Mesothelial cell of epicardium (in vitro differentiated cells): ENCODE data around the gene UNC79. TPM values are rescaled to one million over a fixed set of nuclear protein-coding genes. Genes with fewer than 3 reads are reported as not detected.
"Not testable (repeated sequence)": the region's sequence is repeated elsewhere in the genome, so short reads cannot be mapped to it uniquely, and the experiment has no call there.

Experiments
- DNase-seq, 2 experiments: peaks; one replicate each; pipeline ENCODE4 v3.0.0; 2021; ENCODE audit warnings: low spot score in 2 of 2; ENCODE audit not compliant: unreplicated experiment in 2 of 2
- H3K27ac Mint-ChIP-seq: 2 replicates; pipeline ENCODE4 v1.8.0; 2021; ENCODE audit warnings: mixed read lengths
- H3K27me3 Mint-ChIP-seq: 2 replicates; pipeline ENCODE4 v1.8.0; 2021; ENCODE audit warnings: low read depth, mixed read lengths
- H3K36me3 Mint-ChIP-seq: 2 replicates; pipeline ENCODE4 v1.8.0; 2021; ENCODE audit warnings: mixed read lengths
- H3K4me1 Mint-ChIP-seq: 2 replicates; pipeline ENCODE4 v1.8.0; 2021; ENCODE audit warnings: mixed read lengths
- H3K4me3 Mint-ChIP-seq: 2 replicates; pipeline ENCODE4 v1.8.0; 2021; ENCODE audit warnings: mild to moderate bottlenecking, moderate library complexity, mixed read lengths
- H3K9me3 Mint-ChIP-seq: 2 replicates; pipeline ENCODE4 v1.8.0; 2021; ENCODE audit warnings: mixed read lengths
- total RNA-seq: library from RNA; stranded (reverse); gene quantifications from 3 replicates; pipeline ENCODE4 v1.2.1, GENCODE V29; 2021
- TF ChIP-seq, protein P1 (sequence below): fragments of 200-600 bp; sonication (generic); IDR thresholded peaks from one replicate; pipeline ENCODE4 v1.5.0; 2021; ENCODE audit warnings: antibody characterized with exemption; ENCODE audit not compliant: unreplicated experiment

The UNC79 gene
- total RNA-seq, 1 donor from 2014 or later = 0.92 TPM

- no peak overlapping the region for H3K4me3 Mint-ChIP-seq
- no peak overlapping the region for H3K27ac Mint-ChIP-seq
- no peak for DNase-seq
- H3K4me1 Mint-ChIP-seq = no peaks in the 10 kb centered on the region
- no peaks in the 10 kb centered on the region for H3K9me3 Mint-ChIP-seq
- TF ChIP-seq, protein P1, sequence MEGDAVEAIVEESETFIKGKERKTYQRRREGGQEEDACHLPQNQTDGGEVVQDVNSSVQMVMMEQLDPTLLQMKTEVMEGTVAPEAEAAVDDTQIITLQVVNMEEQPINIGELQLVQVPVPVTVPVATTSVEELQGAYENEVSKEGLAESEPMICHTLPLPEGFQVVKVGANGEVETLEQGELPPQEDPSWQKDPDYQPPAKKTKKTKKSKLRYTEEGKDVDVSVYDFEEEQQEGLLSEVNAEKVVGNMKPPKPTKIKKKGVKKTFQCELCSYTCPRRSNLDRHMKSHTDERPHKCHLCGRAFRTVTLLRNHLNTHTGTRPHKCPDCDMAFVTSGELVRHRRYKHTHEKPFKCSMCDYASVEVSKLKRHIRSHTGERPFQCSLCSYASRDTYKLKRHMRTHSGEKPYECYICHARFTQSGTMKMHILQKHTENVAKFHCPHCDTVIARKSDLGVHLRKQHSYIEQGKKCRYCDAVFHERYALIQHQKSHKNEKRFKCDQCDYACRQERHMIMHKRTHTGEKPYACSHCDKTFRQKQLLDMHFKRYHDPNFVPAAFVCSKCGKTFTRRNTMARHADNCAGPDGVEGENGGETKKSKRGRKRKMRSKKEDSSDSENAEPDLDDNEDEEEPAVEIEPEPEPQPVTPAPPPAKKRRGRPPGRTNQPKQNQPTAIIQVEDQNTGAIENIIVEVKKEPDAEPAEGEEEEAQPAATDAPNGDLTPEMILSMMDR = no peak
- no peaks in the 10 kb centered on the region for H3K36me3 Mint-ChIP-seq
- H3K27me3 Mint-ChIP-seq = peaks cover 29% of the 10 kb centered on the region
Measured at GRCh38 chr14:93476305-93476704, 45.6 kb downstream of the UNC79 start.

GRCh38 chr14:93479074-93479473 is 48.3 kb downstream of the UNC79 start:
- not testable (repeated sequence) for H3K9me3 Mint-ChIP-seq

GRCh38 chr14:93480867-93481266 is 50.1 kb downstream of the UNC79 start:
- Mint-ChIP-seq H3K9me3 (peaks cover 3% of the 10 kb centered on the region), H3K27ac (no peak overlapping the region), H3K4me3 (no peak overlapping the region), H3K27me3 (peaks cover 14% of the 10 kb centered on the region), H3K4me1 (no peaks in the 10 kb centered on the region), H3K36me3 (no peaks in the 10 kb centered on the region)
- DNase-seq = no peak
- TF ChIP-seq, protein P1 = no peak

More at GRCh38 chr14:93479074-93479473, 48.3 kb downstream of the UNC79 start:
- not testable (repeated sequence) for H3K4me1 Mint-ChIP-seq, H3K36me3 Mint-ChIP-seq, DNase-seq, H3K27ac Mint-ChIP-seq, H3K4me3 Mint-ChIP-seq
- H3K27me3 Mint-ChIP-seq = peaks cover 24% of the 10 kb centered on the region

- Mint-ChIP-seq H3K4me3 (no peak overlapping the region), H3K36me3 (no peaks in the 10 kb centered on the region), H3K27me3 (peaks cover 13% of the 10 kb centered on the region), H3K9me3 (peaks cover 3% of the 10 kb centered on the region), H3K27ac (no peak overlapping the region), H3K4me1 (no peaks in the 10 kb centered on the region)
- TF ChIP-seq, protein P1 = no peak
- DNase-seq = no peak
Measured at GRCh38 chr14:93481758-93482157, 51.0 kb downstream of the UNC79 start.

- no peak for DNase-seq
- Mint-ChIP-seq H3K9me3 (peaks cover 7% of the 10 kb centered on the region), H3K27me3 (peaks cover 16% of the 10 kb centered on the region), H3K4me1 (no peaks in the 10 kb centered on the region), H3K4me3 (no peak overlapping the region), H3K27ac (no peak overlapping the region), H3K36me3 (no peaks in the 10 kb centered on the region)
- TF ChIP-seq, protein P1 = no peak
Measured at GRCh38 chr14:93490001-93490400, 59.3 kb downstream of the UNC79 start.

DNA sequence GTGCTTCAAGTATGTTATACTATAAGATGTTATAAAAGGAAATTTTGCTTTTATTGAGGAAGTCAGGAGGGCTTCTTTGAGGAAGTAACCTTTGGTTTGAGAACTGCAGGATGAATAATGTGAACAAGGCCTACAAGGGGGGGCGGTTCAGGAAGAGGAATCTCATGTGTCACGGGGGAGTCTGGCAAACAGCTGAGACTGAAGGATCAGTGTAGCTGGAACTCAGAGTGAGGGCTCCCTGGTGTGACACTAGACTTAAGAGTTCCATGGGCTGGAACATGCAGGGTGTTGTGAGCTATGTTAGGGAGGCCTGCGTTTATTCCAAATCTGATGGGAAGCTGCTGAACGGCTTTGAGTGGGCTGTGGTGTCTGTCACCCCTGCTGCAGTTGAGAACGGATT is 62.3 kb downstream of the UNC79 start:
- H3K27me3 Mint-ChIP-seq = peaks cover 19% of the 10 kb centered on the region
- no peak overlapping the region for H3K27ac Mint-ChIP-seq
- no peak overlapping the region for H3K4me3 Mint-ChIP-seq
- DNase-seq = no peak
- TF ChIP-seq, protein P1 = no peak
- peaks cover 7% of the 10 kb centered on the region for H3K9me3 Mint-ChIP-seq
- H3K4me1 Mint-ChIP-seq = peaks cover 4% of the 10 kb centered on the region
- no peaks in the 10 kb centered on the region for H3K36me3 Mint-ChIP-seq

DNA sequence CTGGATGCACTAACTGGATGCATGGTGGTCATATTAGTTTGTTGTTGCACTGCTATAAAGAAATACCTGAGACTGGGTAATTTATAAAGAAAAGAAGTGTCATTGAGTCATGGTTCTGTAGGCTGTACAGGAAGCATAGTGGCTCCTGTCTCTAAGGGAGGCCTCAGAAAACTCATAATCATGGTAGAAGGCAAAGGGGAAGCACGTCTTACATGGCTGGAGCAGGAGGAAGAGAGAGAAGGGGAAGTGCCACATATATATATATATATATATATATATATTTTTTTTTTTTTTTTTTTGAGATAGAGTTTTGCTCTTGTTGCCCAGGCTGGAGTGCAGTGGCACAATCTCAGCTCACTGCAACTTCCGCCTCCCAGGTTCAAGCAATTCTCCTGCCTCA is 62.9 kb downstream of the UNC79 start:
- H3K9me3 Mint-ChIP-seq, DNase-seq, H3K4me3 Mint-ChIP-seq, H3K36me3 Mint-ChIP-seq, H3K4me1 Mint-ChIP-seq, H3K27ac Mint-ChIP-seq: not testable (repeated sequence)
- H3K27me3 Mint-ChIP-seq = peaks cover 19% of the 10 kb centered on the region
